Right atrium auricular region (tissue), 2 donors: Measurements from ENCODE around the gene MYO15B. TPM values are rescaled to one million over a fixed set of nuclear protein-coding genes. Genes with fewer than 3 reads are reported as not detected.
"Not testable (repeated sequence)": the region's sequence is repeated elsewhere in the genome, so short reads cannot be mapped to it uniquely, and the experiment has no call there.

Experiments used
- DNase-seq: peaks from one replicate; pipeline ENCODE4 v3.0.0-alpha.2; 2019; ENCODE audit warnings: low spot score
- H3K27ac ChIP-seq, 2 donors: fragments of 200-600 bp; sonication (generic); 1 replicate in 1 of 2; 2 replicates in 1 of 2; pipeline ENCODE4 v1.5.1; 2016 to 2019
- H3K27me3 ChIP-seq, 2 donors: fragments of 200-600 bp; sonication (generic); one replicate each; pipeline versions ENCODE4 v1.5.1 to v1.6.0; 2017 to 2019
- H3K36me3 ChIP-seq: fragments of 200-600 bp; sonication (generic); one replicate; pipeline ENCODE4 v1.5.1; 2016
- H3K4me1 ChIP-seq, 2 donors: fragments of 200-600 bp; sonication (generic); one replicate each; pipeline versions ENCODE4 v1.5.1 to v1.6.0; 2017 to 2019
- H3K4me3 ChIP-seq, 2 donors: fragments of 200-600 bp; sonication (generic); 1 replicate in 1 of 2; 2 replicates in 1 of 2; pipeline ENCODE4 v1.5.1; 2017 to 2019; ENCODE audit warnings: mild to moderate bottlenecking in 1 of 2, moderate library complexity in 1 of 2
- H3K9me3 ChIP-seq, 2 donors: fragments of 200-600 bp; sonication (generic); one replicate each; pipeline ENCODE4 v1.5.1; 2019
- CTCF ChIP-seq, 2 donors: fragments of 200-600 bp; sonication (generic); IDR thresholded peaks; one replicate each; pipeline ENCODE4 v1.5.1; 2019; ENCODE audit warnings: antibody characterized with exemption in 2 of 2
- total RNA-seq, 2 donors: library from RNA; depleted of rRNA; stranded (reverse); fragments of >200 nt; gene quantifications; one replicate each; pipeline ENCODE4 v1.1.0, GENCODE V29; 2016

The MYO15B gene
- total RNA-seq, 2 donors from 2014 or later, result 29.3 to 34.3 TPM

- Histone ChIP-seq H3K4me1 (peaks cover 0 to 81% of the 10 kb centered on the region in 2 donors), H3K36me3 (no peaks in the 10 kb centered on the region), H3K4me3 (no peak overlapping the region), H3K27me3 (no peaks in the 10 kb centered on the region), H3K27ac (peak overlapping the region; percentile 88 to 94), H3K9me3 (no peaks in the 10 kb centered on the region)
- no peak for DNase-seq
- no peak for TF ChIP-seq CTCF (IDR thresholded peaks at IDR 0.05)
These were observed 50.0 kb downstream of the MYO15B start for GRCh38 chr17:75637551-75637950.

GRCh38 chr17:75638039-75638438 lies 50.4 kb downstream of the MYO15B start:
- peak overlapping the region; percentile 58 to 88 for H3K27ac ChIP-seq
- DNase-seq, H3K4me3 ChIP-seq, H3K27me3 ChIP-seq, H3K9me3 ChIP-seq, H3K36me3 ChIP-seq: not testable (repeated sequence)
- peaks cover 0 to 76% of the 10 kb centered on the region in 2 donors for H3K4me1 ChIP-seq

GRCh38 chr17:75638893-75639292 lies 51.3 kb downstream of the MYO15B start:
- Histone ChIP-seq H3K27me3 (no peaks in the 10 kb centered on the region), H3K36me3 (no peaks in the 10 kb centered on the region), H3K9me3 (no peaks in the 10 kb centered on the region), H3K4me3 (no peak overlapping the region), H3K4me1 (peaks cover 0 to 68% of the 10 kb centered on the region in 2 donors), H3K27ac (peak overlapping the region; percentile 58 to 77)
- no peak for DNase-seq
- TF ChIP-seq CTCF (IDR thresholded peaks at IDR 0.05), result no peak

GRCh38 chr17:75639327-75639726 lies 51.7 kb downstream of the MYO15B start:
- Histone ChIP-seq H3K36me3 (no peaks in the 10 kb centered on the region), H3K9me3 (no peaks in the 10 kb centered on the region), H3K4me3 (no peak overlapping the region), H3K27me3 (no peaks in the 10 kb centered on the region), H3K4me1 (peaks cover 0 to 63% of the 10 kb centered on the region in 2 donors), H3K27ac (peak overlapping the region; percentile 58 to 77)
- no peak for DNase-seq
- TF ChIP-seq CTCF (IDR thresholded peaks at IDR 0.05), result no peak

- Histone ChIP-seq H3K4me1 (peaks cover 0 to 57% of the 10 kb centered on the region in 2 donors), H3K9me3 (no peaks in the 10 kb centered on the region), H3K4me3 (no peak overlapping the region), H3K27ac (peak overlapping the region; percentile 58 to 77), H3K27me3 (no peaks in the 10 kb centered on the region), H3K36me3 (no peaks in the 10 kb centered on the region)
- no peak for DNase-seq
- TF ChIP-seq CTCF (IDR thresholded peaks at IDR 0.05), result no peak
These were observed 52.4 kb downstream of the MYO15B start for GRCh38 chr17:75639771-75640555.

- Histone ChIP-seq H3K36me3 (no peaks in the 10 kb centered on the region), H3K27me3 (no peaks in the 10 kb centered on the region), H3K9me3 (no peaks in the 10 kb centered on the region), H3K4me1 (peaks cover 0 to 52% of the 10 kb centered on the region in 2 donors), H3K27ac (peak overlapping the region; percentile 66 to 77), H3K4me3 (no peak overlapping the region)
- no peak for DNase-seq
- no peak for TF ChIP-seq CTCF (IDR thresholded peaks at IDR 0.05)
These were observed 53.0 kb downstream of the MYO15B start for GRCh38 chr17:75640556-75641119.
